Left lobe of liver (tissue), 2 donors: ENCODE measurements around the gene CIZ1. TPM values are rescaled to one million over a fixed set of nuclear protein-coding genes. Genes with fewer than 3 reads are reported as not detected.
"Not testable (repeated sequence)": the region's sequence is repeated elsewhere in the genome, so short reads cannot be mapped to it uniquely, and the experiment has no call there.

Experiments used
- ATAC-seq: fragments of 200-7000 bp; cut with Tn5 transposase; one replicate; pipeline ENCODE4 v1.9.1; 2020; ENCODE audit warnings: mild to moderate bottlenecking, moderate library complexity
- DNase-seq: peaks from one replicate; pipeline ENCODE4 v3.0.0-alpha.2; 2020; ENCODE audit warnings: low spot score
- total RNA-seq: library from RNA; stranded (reverse); gene quantifications from one replicate; pipeline ENCODE4 v1.2.1, GENCODE V29; 2021
- donor health status: DM: no; HTN: no; CAD: no; lungs with moderate emphysema.
- donor health status: DM: no; HTN: yes; CAD: no.

Gene CIZ1
- total RNA-seq, 1 donor from 2014 or later: 28.1 TPM

DNA sequence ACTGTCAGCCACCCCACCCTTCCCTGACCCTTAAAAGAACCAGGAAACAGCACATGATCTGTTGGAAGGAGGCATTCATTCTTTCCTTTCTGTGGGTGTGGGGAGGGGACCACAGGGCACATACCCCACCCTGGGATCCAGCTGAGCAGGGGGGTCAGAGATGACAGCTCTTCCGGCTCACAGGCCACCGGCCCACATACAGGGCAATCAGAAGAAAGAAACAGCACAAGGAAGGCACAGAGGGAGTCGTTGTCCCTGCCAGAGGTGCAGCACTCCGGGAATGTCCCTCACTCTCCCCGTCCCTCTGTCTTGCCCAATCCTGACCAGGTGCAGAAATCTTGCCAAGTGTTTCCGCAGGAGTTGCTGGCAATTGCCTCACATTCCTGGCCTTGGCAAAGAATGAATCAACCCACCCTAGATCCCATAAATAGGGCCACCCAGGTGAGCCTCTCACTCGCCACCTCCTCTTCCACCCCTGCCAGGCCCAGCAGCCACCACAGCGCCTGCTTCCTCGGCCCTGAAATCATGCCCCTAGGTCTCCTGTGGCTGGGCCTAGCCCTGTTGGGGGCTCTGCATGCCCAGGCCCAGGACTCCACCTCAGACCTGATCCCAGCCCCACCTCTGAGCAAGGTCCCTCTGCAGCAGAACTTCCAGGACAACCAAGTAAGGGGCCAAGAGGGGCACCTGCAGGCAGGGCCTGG is 42.2 kb downstream of the CIZ1 start, which contains the start of gene LCN2:
Gene LCN2 (plus strand): TSS at position 453 of the 701 bp plus-strand sequence. CDS start 73 bp downstream, at position 526.
- DNase-seq (peak; percentile 82), ATAC-seq (peak; percentile 80)

- ATAC-seq (peak; percentile 3), DNase-seq (no peak)
Measured at GRCh38 chr9:128148509-128149000, 42.8 kb downstream of the CIZ1 start.

DNA sequence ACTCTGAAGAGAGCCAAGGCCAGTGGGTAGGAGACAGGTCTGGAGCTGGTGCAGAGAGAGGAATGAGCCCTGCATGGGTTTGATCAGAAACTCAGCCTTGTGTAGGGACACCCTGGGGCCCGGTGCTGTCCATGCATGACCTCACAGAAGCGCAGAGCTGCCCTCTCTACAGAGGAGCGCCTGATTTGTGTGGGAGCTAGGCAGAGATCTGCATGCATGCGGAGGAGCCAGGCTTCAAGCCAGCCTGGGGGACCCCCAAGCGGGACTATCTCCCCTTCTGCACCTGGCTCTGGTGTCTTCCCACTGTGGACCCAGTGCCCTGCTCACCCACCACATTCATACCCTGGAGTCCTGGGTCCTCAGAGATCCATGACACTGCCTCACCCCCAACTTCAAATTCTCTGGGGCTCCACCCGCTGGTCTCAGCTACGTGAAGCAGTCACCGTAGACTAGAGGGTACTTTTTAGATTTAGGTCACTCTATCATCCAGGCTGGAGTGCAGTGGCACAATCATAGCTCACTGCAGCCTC is 44.7 kb downstream of the CIZ1 start:
- ATAC-seq (no peak), DNase-seq (no peak)

DNA sequence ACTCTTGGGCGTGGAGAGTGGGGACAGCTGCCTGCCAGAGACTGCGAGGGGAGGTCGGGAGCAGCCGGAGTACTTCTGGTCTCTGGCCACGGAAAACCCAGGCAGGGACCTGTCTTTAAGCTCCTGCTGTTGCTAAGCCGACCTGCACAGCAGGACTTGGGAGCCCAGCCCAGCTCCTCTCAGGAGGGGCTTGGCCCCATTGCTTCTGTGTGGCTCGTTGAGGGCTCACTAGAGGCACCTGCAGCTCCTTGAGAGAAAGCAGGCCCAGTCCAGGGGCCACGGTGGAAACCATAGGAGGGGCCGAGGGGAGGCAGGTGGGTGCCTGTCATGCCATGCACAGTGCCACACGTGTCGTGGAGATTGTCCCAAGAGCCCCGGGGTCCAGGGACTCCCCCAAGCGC is 45.4 kb downstream of the CIZ1 start:
- ATAC-seq: no peak
- no peak for DNase-seq

- DNase-seq (no peak), ATAC-seq (no peak)
Measured at GRCh38 chr9:128145536-128145935, 45.8 kb downstream of the CIZ1 start.

GRCh38 chr9:128144239-128145181 is 46.9 kb downstream of the CIZ1 start:
- ATAC-seq (no peak), DNase-seq (no peak)

DNA sequence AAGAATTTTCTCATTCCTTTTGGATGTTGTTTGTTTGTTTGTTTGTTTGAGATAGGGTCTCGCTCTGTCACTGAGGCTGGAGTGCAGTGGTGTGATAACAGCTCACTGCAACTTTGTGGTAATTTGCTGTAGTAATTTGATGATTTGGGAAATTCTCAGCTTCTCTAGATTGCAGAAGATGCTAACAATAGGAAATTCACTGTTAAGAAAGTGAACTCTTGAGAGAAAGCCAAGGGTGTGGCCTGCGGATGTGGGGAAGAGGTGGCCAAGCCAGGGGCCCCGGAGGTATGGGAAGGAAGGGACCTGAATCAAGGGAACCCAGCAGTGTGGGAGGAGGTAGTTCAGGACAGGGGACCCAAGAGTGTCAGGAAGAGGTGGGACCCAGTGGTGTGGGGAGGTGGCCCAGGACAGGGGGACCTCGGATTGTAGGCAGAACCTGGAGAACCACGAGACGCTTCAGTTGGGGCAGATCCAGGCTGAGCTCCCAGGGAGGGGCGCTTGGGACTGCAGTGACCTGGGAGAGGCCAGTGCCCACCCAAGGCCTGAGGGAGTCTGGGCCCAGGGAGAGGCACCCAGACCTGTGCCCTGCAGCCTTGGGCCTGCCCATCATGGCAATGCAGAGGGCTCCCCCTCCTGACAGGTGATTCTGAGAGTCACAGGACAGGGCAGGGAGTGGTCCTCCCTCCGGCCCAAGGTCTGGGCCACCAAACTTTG is 47.7 kb downstream of the CIZ1 start:
- no peak for DNase-seq
- ATAC-seq: peak; percentile 7

DNA sequence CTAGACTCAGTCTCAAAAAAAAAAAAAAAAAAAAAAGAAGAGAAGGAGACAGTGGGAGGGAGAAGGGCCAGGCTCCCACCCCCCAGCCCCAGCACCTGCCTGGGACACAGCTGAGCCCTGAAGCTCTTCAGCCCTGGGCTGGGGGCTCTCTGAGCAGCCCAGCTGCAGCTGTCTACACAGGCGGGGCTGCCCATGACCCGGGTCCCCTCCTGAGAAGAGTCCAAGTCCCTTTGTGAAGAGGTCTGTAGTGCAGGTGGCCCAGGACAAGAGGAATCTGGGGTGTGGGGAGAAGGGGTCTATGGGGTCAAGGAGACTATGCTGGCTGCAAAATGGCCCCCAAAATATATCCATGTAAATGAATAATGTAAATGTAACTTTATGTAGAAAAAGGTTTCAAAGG is 48.8 kb downstream of the CIZ1 start:
- DNase-seq: no peak
- ATAC-seq: no peak

DNA sequence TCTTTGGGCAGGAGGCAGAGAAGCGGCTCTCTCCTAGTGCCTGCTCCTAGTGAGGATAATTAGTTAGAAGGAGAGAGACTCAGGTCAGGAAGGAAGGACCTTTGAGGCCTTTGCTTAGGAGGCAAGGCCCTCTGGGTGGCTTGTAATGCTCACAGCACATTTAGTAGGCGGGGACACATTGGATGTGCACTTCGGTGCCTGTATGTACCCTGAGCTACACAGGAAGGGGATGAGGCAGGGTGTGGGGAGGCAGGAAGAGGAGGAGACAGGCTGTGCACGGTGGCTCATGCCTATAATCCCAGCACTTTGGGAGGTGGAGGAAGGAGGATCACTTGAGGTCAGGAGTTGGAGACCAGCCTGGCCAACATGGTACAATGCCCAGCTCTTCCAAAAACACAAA is 49.3 kb downstream of the CIZ1 start:
- DNase-seq (no peak), ATAC-seq (peak; percentile 29)

DNA sequence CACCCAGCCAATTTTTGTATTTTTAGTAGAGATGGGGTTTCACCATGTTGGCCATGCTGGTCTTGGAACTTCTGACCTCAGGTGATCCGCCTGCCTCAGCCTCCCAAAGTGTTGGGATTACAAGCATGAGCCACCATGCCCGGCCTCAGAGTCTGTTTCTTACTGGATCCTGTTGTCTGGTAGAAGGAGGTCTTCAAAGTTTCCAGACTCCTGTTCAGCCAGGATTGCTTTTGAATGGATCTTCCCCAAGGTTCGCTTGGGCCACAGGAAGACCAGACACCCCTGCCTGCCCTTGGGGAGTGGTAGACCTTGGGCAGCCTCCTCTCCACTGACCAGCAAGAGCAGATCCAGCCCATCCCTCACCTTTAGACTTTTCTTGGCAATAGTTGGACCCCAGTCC is 49.8 kb downstream of the CIZ1 start:
- no peak for ATAC-seq
- DNase-seq: no peak

DNA sequence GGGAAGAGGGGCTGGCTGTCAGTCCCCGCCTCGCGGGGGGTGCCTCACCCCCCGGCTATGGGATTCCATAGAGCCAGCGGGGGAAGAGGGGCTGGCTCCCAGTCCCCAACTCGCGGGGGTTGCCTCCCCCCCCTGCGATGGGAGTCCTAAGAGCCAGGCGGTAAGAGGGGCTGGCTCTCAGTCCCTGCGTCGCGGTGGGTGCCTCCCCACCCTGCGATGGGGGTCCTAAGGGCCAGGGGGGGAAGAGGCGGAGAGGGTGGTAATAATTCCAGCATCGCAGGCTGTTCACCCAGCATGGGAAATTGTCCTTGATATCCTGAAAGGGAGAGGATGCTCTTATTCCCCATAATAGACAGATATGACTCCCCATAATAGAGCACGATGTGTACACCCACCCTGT is 51.8 kb downstream of the CIZ1 start:
- ATAC-seq (no peak), DNase-seq (no peak)

DNA sequence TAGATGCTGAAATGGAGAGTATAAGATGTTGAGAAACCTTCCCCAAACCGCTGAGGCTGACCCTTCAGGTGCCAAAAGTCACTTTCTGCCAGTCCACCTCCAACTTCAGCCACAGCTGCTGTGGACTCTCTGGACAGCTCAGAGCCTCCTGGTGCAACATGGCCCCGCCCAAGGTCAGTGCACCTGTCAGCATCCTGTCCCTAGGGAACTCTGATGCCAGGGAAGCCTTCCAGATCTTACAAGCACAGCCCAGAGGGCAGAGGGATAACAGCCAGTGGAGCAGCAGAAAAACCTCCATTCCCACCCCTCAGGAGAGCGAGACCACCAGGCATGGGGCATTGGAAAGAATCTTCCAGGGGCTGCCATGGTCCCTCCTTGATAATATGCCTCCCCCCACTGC is 53.4 kb downstream of the CIZ1 start:
- peak; percentile 61 for ATAC-seq
- no peak for DNase-seq

- peak; percentile 20 for ATAC-seq
- no peak for DNase-seq
Measured at GRCh38 chr9:128136816-128137793, 54.3 kb downstream of the CIZ1 start.

- not testable (repeated sequence) for ATAC-seq, DNase-seq
Measured at GRCh38 chr9:128135561-128135960, 55.8 kb downstream of the CIZ1 start.

DNA sequence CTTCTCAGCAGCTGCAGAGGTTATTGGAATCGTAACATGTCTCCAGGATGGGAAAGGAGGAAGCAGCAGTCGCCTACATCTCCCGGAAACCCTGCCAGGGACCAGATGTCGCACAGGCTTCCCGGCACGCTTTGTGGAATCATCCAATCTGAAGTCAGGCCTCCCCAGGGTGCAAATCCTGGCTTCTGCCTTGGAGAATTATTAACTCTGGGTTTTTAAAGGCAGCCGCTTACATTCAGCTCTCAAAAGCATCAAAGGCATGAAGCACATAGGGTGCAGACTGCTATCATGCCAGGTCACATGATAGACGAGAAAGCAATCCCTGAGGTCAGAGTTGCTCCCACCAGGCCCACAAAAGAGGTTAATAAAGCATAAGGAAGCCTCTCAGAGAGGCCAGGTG is 59.2 kb downstream of the CIZ1 start:
- DNase-seq, ATAC-seq: not testable (repeated sequence)

- ATAC-seq, DNase-seq: not testable (repeated sequence)
Measured at GRCh38 chr9:128131346-128131745, 60.0 kb downstream of the CIZ1 start.

DNA sequence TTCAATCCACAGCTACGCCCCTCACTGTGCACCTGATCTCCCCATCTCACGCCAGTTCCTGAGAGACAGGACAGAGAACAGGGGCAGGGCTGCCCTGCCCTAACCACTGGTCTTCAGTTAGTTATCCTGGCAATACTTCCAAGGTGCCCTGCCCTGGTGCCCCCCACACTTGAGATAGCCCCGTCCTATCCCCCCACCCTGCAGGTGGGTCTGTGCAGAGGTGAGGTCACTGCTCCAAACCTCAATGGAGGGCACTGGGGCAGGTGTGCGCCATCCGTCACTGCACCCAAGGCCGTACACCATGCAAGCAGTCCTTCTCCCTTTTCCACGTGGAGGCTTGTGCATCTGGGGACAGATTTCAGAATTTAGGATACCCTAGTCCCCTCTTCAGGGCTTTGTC is 60.7 kb downstream of the CIZ1 start:
- DNase-seq, ATAC-seq: not testable (repeated sequence)

GRCh38 chr9:128129976-128130590 is 61.3 kb downstream of the CIZ1 start:
- not testable (repeated sequence) for ATAC-seq
- peak; percentile 63 for DNase-seq
